Glutamatergic neuron (in vitro differentiated cells): ENCODE measurements around the gene LAMB1. TPM values are rescaled to one million over a fixed set of nuclear protein-coding genes. Genes with fewer than 3 reads are reported as not detected.
"Not testable (repeated sequence)": the region's sequence is repeated elsewhere in the genome, so short reads cannot be mapped to it uniquely, and the experiment has no call there.

Experiments
- DNase-seq: peaks from one replicate; pipeline ENCODE4 v3.0.0; 2022
- H3K27ac Mint-ChIP-seq: one replicate; pipeline ENCODE4 v1.8.0; 2020; ENCODE audit warnings: mild to moderate bottlenecking, mixed read lengths, inconsistent platforms; ENCODE audit not compliant: unreplicated experiment
- H3K27me3 Mint-ChIP-seq: one replicate; pipeline ENCODE4 v1.8.0; 2020; ENCODE audit warnings: mild to moderate bottlenecking, moderate library complexity, mixed read lengths, inconsistent platforms; ENCODE audit not compliant: unreplicated experiment
- H3K36me3 Mint-ChIP-seq: one replicate; pipeline ENCODE4 v1.8.0; 2020; ENCODE audit warnings: mild to moderate bottlenecking, mixed read lengths, inconsistent platforms; ENCODE audit not compliant: unreplicated experiment
- H3K4me1 Mint-ChIP-seq: one replicate; pipeline ENCODE4 v1.8.0; 2020; ENCODE audit warnings: mild to moderate bottlenecking, low read depth, mixed read lengths, inconsistent platforms; ENCODE audit not compliant: unreplicated experiment
- H3K4me3 Mint-ChIP-seq: one replicate; pipeline ENCODE4 v1.8.0; 2020; ENCODE audit warnings: mild to moderate bottlenecking, mixed read lengths, inconsistent platforms; ENCODE audit not compliant: unreplicated experiment
- H3K9me3 Mint-ChIP-seq: one replicate; pipeline ENCODE4 v1.8.0; 2020; ENCODE audit warnings: mild to moderate bottlenecking, moderate library complexity, mixed read lengths, inconsistent platforms; ENCODE audit not compliant: unreplicated experiment
- total RNA-seq: library from RNA; stranded (reverse); fragmentation: NEBNext Ultra II Directional; extraction: Animal tissue kit (Norgen Biotek cat#: 25700); gene quantifications from one replicate; pipeline ENCODE4 v1.2.1, GENCODE V29; 2021; ENCODE audit not compliant: unreplicated experiment
- TF ChIP-seq, protein P1 (sequence below): fragments of 200-600 bp; sonication (generic); IDR thresholded peaks from one replicate; pipeline ENCODE4 v1.5.0; 2021; ENCODE audit not compliant: partially characterized antibody, unreplicated experiment

The LAMB1 gene
- total RNA-seq, 1 donor from 2014 or later = 326 TPM

DNA sequence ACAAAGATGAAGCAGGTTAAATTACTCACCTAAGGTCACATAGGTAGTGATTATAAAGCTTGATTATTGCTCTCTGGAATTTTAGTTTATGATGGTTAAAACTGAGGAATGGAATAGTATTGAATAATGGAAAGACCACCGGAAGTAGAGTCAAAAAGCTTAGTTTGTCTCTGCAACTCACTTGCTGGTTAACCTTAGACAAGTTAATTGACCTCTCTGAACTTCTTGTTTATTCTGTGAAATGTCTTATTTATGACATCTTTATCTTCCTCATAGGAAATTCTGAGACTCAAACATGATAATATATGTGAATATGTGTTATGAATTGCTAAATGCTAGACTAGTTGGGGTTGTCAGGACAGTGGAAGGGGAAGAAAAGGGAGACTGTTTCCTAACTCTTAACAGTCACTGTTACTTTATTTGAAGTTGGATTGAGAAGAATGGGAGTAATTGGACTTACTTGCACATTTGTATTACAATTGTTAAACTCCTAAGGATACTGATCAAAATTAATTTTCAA is 102.4 kb downstream of the LAMB1 start:
- TF ChIP-seq, protein P1, sequence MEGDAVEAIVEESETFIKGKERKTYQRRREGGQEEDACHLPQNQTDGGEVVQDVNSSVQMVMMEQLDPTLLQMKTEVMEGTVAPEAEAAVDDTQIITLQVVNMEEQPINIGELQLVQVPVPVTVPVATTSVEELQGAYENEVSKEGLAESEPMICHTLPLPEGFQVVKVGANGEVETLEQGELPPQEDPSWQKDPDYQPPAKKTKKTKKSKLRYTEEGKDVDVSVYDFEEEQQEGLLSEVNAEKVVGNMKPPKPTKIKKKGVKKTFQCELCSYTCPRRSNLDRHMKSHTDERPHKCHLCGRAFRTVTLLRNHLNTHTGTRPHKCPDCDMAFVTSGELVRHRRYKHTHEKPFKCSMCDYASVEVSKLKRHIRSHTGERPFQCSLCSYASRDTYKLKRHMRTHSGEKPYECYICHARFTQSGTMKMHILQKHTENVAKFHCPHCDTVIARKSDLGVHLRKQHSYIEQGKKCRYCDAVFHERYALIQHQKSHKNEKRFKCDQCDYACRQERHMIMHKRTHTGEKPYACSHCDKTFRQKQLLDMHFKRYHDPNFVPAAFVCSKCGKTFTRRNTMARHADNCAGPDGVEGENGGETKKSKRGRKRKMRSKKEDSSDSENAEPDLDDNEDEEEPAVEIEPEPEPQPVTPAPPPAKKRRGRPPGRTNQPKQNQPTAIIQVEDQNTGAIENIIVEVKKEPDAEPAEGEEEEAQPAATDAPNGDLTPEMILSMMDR = no peak
- H3K36me3 Mint-ChIP-seq = no peaks in the 10 kb centered on the region
- no peaks in the 10 kb centered on the region for H3K9me3 Mint-ChIP-seq

DNA sequence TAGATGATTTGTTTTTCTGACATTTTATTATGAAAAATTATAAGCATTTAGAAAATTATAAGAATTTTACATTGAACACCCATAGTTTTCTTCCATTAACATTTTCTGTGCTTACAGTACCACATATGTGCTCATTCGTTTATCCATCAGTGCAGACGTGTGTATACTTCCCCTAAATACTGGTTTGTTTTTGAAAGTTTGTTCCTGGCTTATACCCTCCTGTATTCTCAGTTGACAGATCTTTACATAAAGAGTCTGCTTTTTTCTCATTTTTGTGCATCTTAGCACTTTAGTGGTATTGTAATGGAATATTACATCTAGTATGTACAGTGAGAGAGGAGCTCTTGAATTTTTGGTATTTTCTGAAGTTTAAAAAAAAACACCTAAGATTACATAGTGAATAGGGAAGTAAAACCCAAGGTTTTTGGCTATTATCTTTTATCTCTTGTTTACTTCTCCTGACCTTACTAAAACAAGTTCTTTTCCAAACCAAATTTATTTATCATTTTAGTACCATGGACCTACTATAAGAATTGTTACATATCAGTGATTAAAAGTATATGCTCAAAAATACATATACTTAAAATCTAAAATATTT is 103.9 kb downstream of the LAMB1 start:
- Mint-ChIP-seq H3K4me1 (peaks cover 3% of the 10 kb centered on the region), H3K27me3 (no peaks in the 10 kb centered on the region), H3K36me3 (no peaks in the 10 kb centered on the region), H3K27ac (no peak overlapping the region), H3K4me3 (no peak overlapping the region), H3K9me3 (no peaks in the 10 kb centered on the region)
- no peak for DNase-seq
- TF ChIP-seq, protein P1 = no peak

More for the DNA sequence above, 102.4 kb downstream of the LAMB1 start:
- Mint-ChIP-seq H3K27me3 (no peaks in the 10 kb centered on the region), H3K4me1 (peaks cover 3% of the 10 kb centered on the region), H3K27ac (no peak overlapping the region), H3K4me3 (no peak overlapping the region)
- no peak for DNase-seq

DNA sequence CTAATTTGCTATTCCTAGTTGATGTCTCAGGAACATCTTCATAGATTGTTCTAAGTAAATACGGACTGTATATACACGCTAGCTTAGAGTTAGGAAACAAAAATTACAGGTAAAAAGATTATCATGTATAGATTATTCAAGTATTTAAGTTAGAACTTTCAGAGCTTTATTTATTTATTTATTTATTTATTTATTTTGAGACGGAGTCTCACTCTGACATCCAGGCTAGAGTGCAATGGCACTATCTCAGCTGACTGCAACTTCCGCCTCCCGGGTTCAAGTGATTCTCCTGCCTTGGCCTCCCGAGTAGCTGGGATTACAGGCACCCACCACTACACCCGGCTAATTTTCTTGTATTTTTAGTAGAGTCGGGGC is 110.6 kb downstream of the LAMB1 start:
- H3K9me3 Mint-ChIP-seq, H3K27me3 Mint-ChIP-seq, DNase-seq, H3K36me3 Mint-ChIP-seq, H3K27ac Mint-ChIP-seq: not testable (repeated sequence)
- Mint-ChIP-seq H3K4me1 (peaks cover 17% of the 10 kb centered on the region), H3K4me3 (peak overlapping the region; percentile 99)

DNA sequence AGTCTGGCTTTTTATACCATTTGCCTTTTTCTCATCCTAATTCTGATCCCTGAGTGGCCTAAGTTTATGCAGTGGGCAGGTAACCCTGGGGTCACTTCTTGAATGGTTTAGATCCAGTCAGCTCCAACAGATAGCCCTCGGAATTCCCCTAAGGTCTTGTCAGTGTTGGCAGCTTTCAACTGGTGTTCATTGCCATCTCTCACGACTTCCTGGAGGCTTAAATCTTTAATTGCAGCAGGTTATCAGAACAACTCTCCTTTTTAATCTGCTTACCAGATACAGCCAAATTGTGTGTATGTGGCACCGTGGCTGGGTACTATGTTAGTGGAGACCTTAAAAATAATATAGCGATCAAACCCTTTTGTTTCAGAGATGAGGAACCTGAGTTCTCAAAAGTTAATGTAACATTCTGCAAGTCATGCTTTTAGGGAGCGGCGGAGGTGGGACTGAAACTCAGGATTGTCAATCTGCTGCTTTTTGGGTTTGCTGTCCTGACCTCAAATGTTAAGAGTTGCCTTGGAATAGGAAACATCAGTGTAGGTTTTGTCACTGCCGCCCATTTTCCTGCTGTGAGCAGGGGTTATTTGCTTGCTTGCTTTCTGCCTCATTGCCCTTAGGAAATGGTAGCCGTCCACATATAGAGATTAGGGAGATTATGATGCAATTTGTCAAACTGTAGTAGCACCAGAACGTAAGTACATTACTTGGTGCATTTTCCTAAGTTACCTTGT is 111.2 kb downstream of the LAMB1 start:
- H3K36me3 Mint-ChIP-seq = no peaks in the 10 kb centered on the region
- peaks cover 9% of the 10 kb centered on the region for H3K9me3 Mint-ChIP-seq
- DNase-seq = no peak
- peaks cover 17% of the 10 kb centered on the region for H3K4me1 Mint-ChIP-seq
- peak overlapping the region; percentile 20 for H3K27ac Mint-ChIP-seq
- peaks cover 3% of the 10 kb centered on the region for H3K27me3 Mint-ChIP-seq
- TF ChIP-seq, protein P1 = no peak
- H3K4me3 Mint-ChIP-seq = peak overlapping the region; percentile 99

DNA sequence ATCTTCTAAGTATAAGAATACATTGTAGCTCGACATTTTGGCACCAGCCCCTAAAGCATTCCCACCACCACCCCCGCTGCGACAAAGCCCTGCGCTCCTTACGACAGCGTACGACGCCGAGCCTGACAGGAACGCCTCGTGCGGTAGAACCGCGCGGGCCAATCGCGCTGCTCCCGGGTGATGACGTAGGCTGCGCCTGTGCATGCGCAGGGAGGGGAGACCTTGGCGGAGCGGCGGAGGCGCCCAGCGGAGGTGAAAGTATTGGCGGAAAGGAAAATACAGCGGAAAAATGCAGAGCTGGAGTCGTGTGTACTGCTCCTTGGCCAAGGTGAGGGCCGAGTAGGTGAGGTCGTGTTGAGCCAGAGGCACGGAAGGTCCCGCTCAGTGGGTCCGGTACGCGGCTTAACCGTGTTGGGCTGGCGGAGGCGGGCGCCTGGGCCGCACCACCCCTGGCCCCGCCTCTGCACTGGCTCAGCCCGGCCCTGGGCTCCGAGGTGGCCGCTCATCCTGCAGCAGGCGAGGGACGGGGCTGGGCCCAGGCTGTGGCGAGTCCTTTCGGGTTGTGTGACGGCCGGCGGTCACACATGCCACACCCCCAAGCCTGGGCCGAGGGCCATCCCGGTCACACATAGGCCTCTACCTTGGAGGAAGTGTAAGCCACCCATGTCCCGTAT is 111.9 kb downstream of the LAMB1 start, which contains the start of gene DLD:
Gene DLD (plus strand): TSS at position 222 of the 674 bp plus-strand sequence. CDS start 68 bp downstream, at position 290.
- Mint-ChIP-seq H3K36me3 (no peaks in the 10 kb centered on the region), H3K4me1 (peaks cover 14% of the 10 kb centered on the region), H3K27ac (peak within 1 kb of the TSS; percentile 98), H3K9me3 (peaks cover 9% of the 10 kb centered on the region), H3K4me3 (peak within 1 kb of the TSS; percentile 99), H3K27me3 (peaks cover 3% of the 10 kb centered on the region)
- TF ChIP-seq, protein P1 = no peak
- DNase-seq = peak; percentile 94
